Neural progenitor cell (in vitro differentiated cells): Measurements from ENCODE around the gene PCSK5. TPM values are rescaled to one million over a fixed set of nuclear protein-coding genes. Genes with fewer than 3 reads are reported as not detected.

ENCODE experiments used
- DNase-seq: peaks from one replicate; pipeline ENCODE4 v3.0.0-alpha.2; 2016; ENCODE audit warnings: low spot score
- H2AFZ ChIP-seq: fragments of 200-600 bp; sonication (generic); replicated peaks from 2 replicates; pipeline ENCODE4 v1.6.1; 2016; ENCODE audit warnings: antibody characterized with exemption
- H3F3A ChIP-seq: fragments of 200-600 bp; sonication (generic); 2 replicates; pipeline ENCODE4 v1.6.1; 2016; ENCODE audit warnings: antibody characterized with exemption, low read depth
- H3K27ac ChIP-seq: fragments of 200-600 bp; sonication (generic); 2 replicates; pipeline ENCODE4 v1.5.1; 2016; ENCODE audit warnings: mild to moderate bottlenecking
- H3K27me3 ChIP-seq: fragments of 200-600 bp; sonication (generic); 2 replicates; pipeline ENCODE4 v1.6.1; 2016; ENCODE audit warnings: mild to moderate bottlenecking, moderate library complexity
- H3K36me3 ChIP-seq: fragments of 200-600 bp; sonication (generic); 2 replicates; pipeline ENCODE4 v1.5.1; 2016
- H3K4me1 ChIP-seq: fragments of 200-600 bp; sonication (generic); 2 replicates; pipeline ENCODE4 v1.6.1; 2016; ENCODE audit warnings: mixed run types
- H3K4me2 ChIP-seq: fragments of 200-600 bp; sonication (generic); 2 replicates; pipeline ENCODE4 v1.6.1; 2016
- H3K4me3 ChIP-seq: fragments of 200-600 bp; sonication (generic); 2 replicates; pipeline ENCODE4 v1.5.1; 2016
- H3K79me2 ChIP-seq: fragments of 200-600 bp; sonication (generic); 2 replicates; pipeline ENCODE4 v1.6.1; 2016; ENCODE audit warnings: low read depth
- H3K9ac ChIP-seq: fragments of 200-600 bp; sonication (generic); 2 replicates; pipeline ENCODE4 v1.6.1; 2016
- H3K9me3 ChIP-seq: fragments of 200-600 bp; sonication (generic); 2 replicates; pipeline ENCODE4 v1.5.1; 2016; ENCODE audit warnings: low read depth
- H4K20me1 ChIP-seq: fragments of 200-600 bp; sonication (generic); 2 replicates; pipeline ENCODE4 v1.6.1; 2016; ENCODE audit warnings: low read depth
- H3K27ac Mint-ChIP-seq: 3 replicates; pipeline ENCODE4 v1.8.0; 2021; ENCODE audit warnings: mixed read lengths
- H3K27me3 Mint-ChIP-seq: 2 replicates; pipeline ENCODE4 v1.8.0; 2022; ENCODE audit warnings: low read depth, mild to moderate bottlenecking, inconsistent platforms, moderate library complexity, mixed read lengths; ENCODE audit not compliant: insufficient read depth
- H3K36me3 Mint-ChIP-seq: 3 replicates; pipeline ENCODE4 v1.8.0; 2021; ENCODE audit warnings: mixed read lengths
- H3K4me1 Mint-ChIP-seq: 3 replicates; pipeline ENCODE4 v1.8.0; 2021; ENCODE audit warnings: mixed read lengths
- H3K4me3 Mint-ChIP-seq: 3 replicates; pipeline ENCODE4 v1.8.0; 2021; ENCODE audit warnings: mild to moderate bottlenecking, moderate library complexity, mixed read lengths
- H3K9me3 Mint-ChIP-seq: 3 replicates; pipeline ENCODE4 v1.8.0; 2020; ENCODE audit warnings: mixed read lengths
- CTCF ChIP-seq: fragments of 200-600 bp; sonication (generic); IDR thresholded peaks from 2 replicates; pipeline ENCODE4 v1.5.1; 2017; ENCODE audit warnings: antibody characterized with exemption, mild to moderate bottlenecking
- EZH2 ChIP-seq: fragments of 200-600 bp; sonication (generic); IDR thresholded peaks from 2 replicates; pipeline ENCODE4 v1.6.1; 2017; ENCODE audit warnings: antibody characterized with exemption, mild to moderate bottlenecking, moderate library complexity
- EZH2phosphoT487 ChIP-seq: fragments of 200-600 bp; sonication (generic); IDR thresholded peaks from 2 replicates; pipeline ENCODE4 v1.6.1; 2017; ENCODE audit warnings: antibody characterized with exemption
- total RNA-seq: library from RNA; depleted of rRNA; stranded (reverse); fragments of >200 nt; gene quantifications from 2 replicates; pipeline ENCODE4 v1.2.3, GENCODE V29; 2015; ENCODE audit warnings: low replicate concordance

The PCSK5 gene
- total RNA-seq, 1 donor from 2014 or later, result 23.4 TPM

- TF ChIP-seq EZH2phosphoT487, result no peak
- no peak for TF ChIP-seq CTCF
- no peak for TF ChIP-seq EZH2
- Histone ChIP-seq H3K79me2 (peaks cover 87% of the 10 kb centered on the region), H3K36me3 (no peaks in the 10 kb centered on the region), H3K27ac (no peak overlapping the region), H3K4me3 (no peak overlapping the region), H3K4me1 (no peaks in the 10 kb centered on the region), H3K9ac (no peak overlapping the region), H3K27me3 (no peaks in the 10 kb centered on the region), H4K20me1 (peaks cover 8% of the 10 kb centered on the region), H3K9me3 (no peaks in the 10 kb centered on the region), H2AFZ (no peak overlapping the region), H3K4me2 (no peak overlapping the region), H3F3A (no peaks in the 10 kb centered on the region)
- Mint-ChIP-seq H3K27ac (no peak overlapping the region), H3K4me3 (no peak overlapping the region), H3K27me3 (no peaks in the 10 kb centered on the region), H3K36me3 (peaks cover 6% of the 10 kb centered on the region), H3K4me1 (no peaks in the 10 kb centered on the region), H3K9me3 (peaks cover 9% of the 10 kb centered on the region)
- DNase-seq, result no peak
These were observed 28.4 kb downstream of the PCSK5 start for GRCh38 chr9:75918909-75919308.

GRCh38 chr9:75921391-75922127 lies 31.1 kb downstream of the PCSK5 start:
- no peaks in the 10 kb centered on the region for H3K27me3 Mint-ChIP-seq
- H3K4me1 ChIP-seq, result no peaks in the 10 kb centered on the region
- no peaks in the 10 kb centered on the region for H3K9me3 ChIP-seq
- H3K27ac ChIP-seq, result no peak overlapping the region
- peaks cover 9% of the 10 kb centered on the region for H3K9me3 Mint-ChIP-seq
- no peak overlapping the region for H3K9ac ChIP-seq
- H3K79me2 ChIP-seq, result peaks cover 85% of the 10 kb centered on the region
- H3K36me3 Mint-ChIP-seq, result peaks cover 6% of the 10 kb centered on the region
- no peak for TF ChIP-seq EZH2
- no peak for TF ChIP-seq EZH2phosphoT487
- TF ChIP-seq CTCF, result no peak
- H3K4me3 ChIP-seq, result no peak overlapping the region
- no peaks in the 10 kb centered on the region for H3F3A ChIP-seq
- peaks cover 19% of the 10 kb centered on the region for H4K20me1 ChIP-seq
- H3K4me2 ChIP-seq, result no peak overlapping the region
- H3K27ac Mint-ChIP-seq, result no peak overlapping the region
- H3K4me1 Mint-ChIP-seq, result peaks cover 3% of the 10 kb centered on the region
- DNase-seq, result no peak
- H3K27me3 ChIP-seq, result no peaks in the 10 kb centered on the region
- H3K4me3 Mint-ChIP-seq, result no peak overlapping the region
- H3K36me3 ChIP-seq, result no peaks in the 10 kb centered on the region
- H2AFZ ChIP-seq, result no peak overlapping the region

- peaks cover 2% of the 10 kb centered on the region for H3K27me3 Mint-ChIP-seq
- peaks cover 13% of the 10 kb centered on the region for H3K9me3 Mint-ChIP-seq
- Histone ChIP-seq H3K4me1 (peaks cover 16% of the 10 kb centered on the region), H3K4me2 (no peak overlapping the region), H3K27ac (no peak overlapping the region), H3K9ac (no peak overlapping the region), H3K9me3 (no peaks in the 10 kb centered on the region), H3K79me2 (peaks cover 65% of the 10 kb centered on the region), H3K36me3 (no peaks in the 10 kb centered on the region), H3K27me3 (no peaks in the 10 kb centered on the region), H3F3A (peaks cover 10% of the 10 kb centered on the region), H4K20me1 (peaks cover 37% of the 10 kb centered on the region), H3K4me3 (no peak overlapping the region), H2AFZ (no peak overlapping the region)
- no peak for DNase-seq
- H3K36me3 Mint-ChIP-seq, result peaks cover 11% of the 10 kb centered on the region
- H3K27ac Mint-ChIP-seq, result no peak overlapping the region
- no peak for TF ChIP-seq CTCF
- no peak for TF ChIP-seq EZH2phosphoT487
- TF ChIP-seq EZH2, result no peak
- H3K4me3 Mint-ChIP-seq, result no peak overlapping the region
- peaks cover 23% of the 10 kb centered on the region for H3K4me1 Mint-ChIP-seq
These were observed 35.9 kb downstream of the PCSK5 start for GRCh38 chr9:75926385-75926784.
